NT2/D1 (cell line): ENCODE measurements around the gene RHOB.

Source experiments
- YY1 ChIP-seq: IDR thresholded peaks from 2 replicates; pipeline ENCODE4 v1.6.1; 2011; ENCODE audit not compliant: insufficient read length, insufficient read depth
- ZNF274 ChIP-seq: IDR thresholded peaks from 2 replicates; pipeline ENCODE4 v1.6.1; 2011; ENCODE audit warnings: mild to moderate bottlenecking, low read depth, low read length

DNA sequence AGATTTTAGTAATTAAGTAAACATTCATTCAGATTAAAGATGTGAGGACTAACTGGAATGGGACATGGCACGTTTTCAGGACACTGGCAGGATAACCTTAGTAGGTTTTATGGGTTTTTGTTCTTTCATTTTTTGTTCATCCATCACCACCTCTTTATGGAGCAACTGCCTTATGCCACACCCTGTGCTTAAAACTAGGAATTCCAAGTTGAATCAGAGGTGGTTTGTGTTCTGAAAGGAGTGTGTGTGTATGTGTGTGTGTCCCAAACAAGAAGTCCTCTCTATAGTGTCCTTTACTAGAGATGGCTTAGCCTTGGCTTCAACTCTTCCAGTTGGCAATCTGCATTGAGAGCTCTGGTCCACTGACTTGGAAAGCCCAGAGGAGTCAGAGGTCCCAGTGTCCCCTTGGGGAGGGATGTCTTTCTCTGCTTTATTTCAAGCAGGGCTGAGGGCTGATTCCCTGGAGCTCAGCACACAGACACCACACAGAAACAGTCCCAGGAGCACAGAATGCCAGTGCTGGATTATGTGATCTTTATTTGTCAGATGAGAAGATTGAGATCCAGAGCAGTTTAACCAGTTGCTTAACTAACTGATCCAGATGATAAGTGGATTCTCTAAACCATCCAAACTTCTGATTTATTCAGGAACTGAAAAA lies 25.2 kb downstream of the RHOB start:
- TF ChIP-seq ZNF274 (no peak), YY1 (no peak)
